ENCODE results near the gene ELOVL3. TPM values are rescaled to one million over a fixed set of nuclear protein-coding genes. Genes with fewer than 3 reads are reported as not detected.

Gene ELOVL3
- polyA plus RNA-seq, 1 donor (not counting 4 experiments of a cell fraction or from before 2014, with no cell fraction given), result 0.26 TPM

DNA sequence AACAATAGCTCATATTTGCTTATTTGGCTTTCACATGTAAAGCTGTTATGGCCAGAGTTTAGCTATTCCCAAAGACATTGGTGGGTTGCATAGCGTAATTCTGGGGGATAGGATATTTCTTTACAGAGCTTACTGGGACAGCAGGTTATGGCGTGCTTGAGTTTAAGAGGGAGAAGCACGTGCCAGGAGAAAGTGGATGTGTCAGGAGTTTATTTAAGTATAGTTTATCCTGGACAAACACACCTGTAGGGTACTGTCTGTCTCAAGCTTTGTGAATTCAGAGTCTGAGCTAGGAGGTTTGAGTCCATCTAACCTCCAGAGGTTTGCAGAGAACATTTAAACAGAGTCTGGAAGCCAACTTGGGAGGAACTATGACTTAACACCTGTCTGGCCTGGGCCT lies 40.6 kb downstream of the ELOVL3 start:
- H3K9me1 ChIP-seq (ENCODE audit: control insufficient read depth, extremely low read depth, insufficient read depth, low read length), result no peaks in the 10 kb centered on the region
- peaks cover 7% of the 10 kb centered on the region for H4K20me1 ChIP-seq (ENCODE audit: control insufficient read depth, extremely low read depth, insufficient read depth, low read length)
- TF ChIP-seq, protein P1, sequence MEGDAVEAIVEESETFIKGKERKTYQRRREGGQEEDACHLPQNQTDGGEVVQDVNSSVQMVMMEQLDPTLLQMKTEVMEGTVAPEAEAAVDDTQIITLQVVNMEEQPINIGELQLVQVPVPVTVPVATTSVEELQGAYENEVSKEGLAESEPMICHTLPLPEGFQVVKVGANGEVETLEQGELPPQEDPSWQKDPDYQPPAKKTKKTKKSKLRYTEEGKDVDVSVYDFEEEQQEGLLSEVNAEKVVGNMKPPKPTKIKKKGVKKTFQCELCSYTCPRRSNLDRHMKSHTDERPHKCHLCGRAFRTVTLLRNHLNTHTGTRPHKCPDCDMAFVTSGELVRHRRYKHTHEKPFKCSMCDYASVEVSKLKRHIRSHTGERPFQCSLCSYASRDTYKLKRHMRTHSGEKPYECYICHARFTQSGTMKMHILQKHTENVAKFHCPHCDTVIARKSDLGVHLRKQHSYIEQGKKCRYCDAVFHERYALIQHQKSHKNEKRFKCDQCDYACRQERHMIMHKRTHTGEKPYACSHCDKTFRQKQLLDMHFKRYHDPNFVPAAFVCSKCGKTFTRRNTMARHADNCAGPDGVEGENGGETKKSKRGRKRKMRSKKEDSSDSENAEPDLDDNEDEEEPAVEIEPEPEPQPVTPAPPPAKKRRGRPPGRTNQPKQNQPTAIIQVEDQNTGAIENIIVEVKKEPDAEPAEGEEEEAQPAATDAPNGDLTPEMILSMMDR (optimal IDR thresholded peaks at IDR 0.05 in 1 of 3, IDR thresholded peaks at IDR 0.05 in 1 of 3, conservative IDR thresholded peaks at IDR 0.05 in 1 of 3; ENCODE audit: extremely low read depth in 1 of 3, insufficient read depth in 2 of 3, low read length in 3 of 3), result no peak
- no peak for TF ChIP-seq EZH2 (IDR thresholded peaks at IDR 0.05; ENCODE audit: low read length)
- no peak for FAIRE-seq
- peaks cover 1 to 8% of the 10 kb centered on the region in 2 experiments for H3K36me3 ChIP-seq (ENCODE audit: control insufficient read depth in 2 of 2, extremely low read depth in 1 of 2, insufficient read depth in 2 of 2, low read length in 2 of 2)
- H3K9ac ChIP-seq (ENCODE audit: control insufficient read depth, extremely low read depth, insufficient read depth, low read length), result no peak overlapping the region
- H3K9me3 ChIP-seq (ENCODE audit: control insufficient read depth, low read depth, low read length), result no peaks in the 10 kb centered on the region
- H3K79me2 ChIP-seq (ENCODE audit: control insufficient read depth, insufficient read depth, low read length), result peaks cover 63% of the 10 kb centered on the region
- H3K4me2 ChIP-seq (ENCODE audit: control insufficient read depth, extremely low read depth, insufficient read depth, low read depth, low read length), result no peak overlapping the region
- no peaks in the 10 kb centered on the region for H3K27me3 ChIP-seq (ENCODE audit: control insufficient read depth, extremely low read depth, insufficient read depth, low read length)
- H3K4me1 ChIP-seq (ENCODE audit: control insufficient read depth, extremely low read depth, insufficient read depth, low read length), result no peaks in the 10 kb centered on the region
- no peak overlapping the region for H2AFZ ChIP-seq (ENCODE audit: control insufficient read depth, low read length)
- no peak overlapping the region for H3K4me3 ChIP-seq (ENCODE audit: control insufficient read depth in 2 of 3, extremely low read depth in 1 of 3, insufficient read depth in 2 of 3, low read depth in 1 of 3, low read length in 3 of 3)
- DNase-seq (ENCODE audit: low read depth, low spot score), result no peak
- no peak overlapping the region for H3K27ac ChIP-seq (ENCODE audit: control insufficient read depth, insufficient read depth, low read length)
- dilution Hi-C loops (cut with MboI; ENCODE audit: extremely low pct_ligation_motif_present, low sequenced_read_pairs), result no loop called here

DNA sequence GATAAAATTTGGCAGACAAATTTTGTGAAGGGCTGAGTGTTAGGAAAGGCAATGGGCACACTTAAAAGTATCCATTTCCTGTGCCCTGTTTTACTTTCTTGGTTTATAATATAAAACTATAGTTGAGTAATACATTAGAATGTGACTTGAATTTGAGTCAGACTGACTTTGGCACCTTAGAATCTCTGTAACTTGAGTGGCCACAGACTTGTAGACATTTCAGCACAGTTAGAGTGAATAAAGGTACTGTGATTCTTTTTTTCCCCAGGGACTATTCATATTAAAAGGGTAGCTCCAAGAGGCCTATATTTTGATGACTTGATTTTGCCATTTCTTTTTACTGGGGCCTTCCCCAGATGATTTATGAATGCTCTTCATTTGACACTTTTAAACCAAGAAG lies 41.6 kb downstream of the ELOVL3 start:
- no peak overlapping the region for H3K4me3 ChIP-seq (ENCODE audit: control insufficient read depth in 2 of 3, extremely low read depth in 1 of 3, insufficient read depth in 2 of 3, low read depth in 1 of 3, low read length in 3 of 3)
- no peak overlapping the region for H2AFZ ChIP-seq (ENCODE audit: control insufficient read depth, low read length)
- DNase-seq (ENCODE audit: low read depth, low spot score), result no peak
- no peaks in the 10 kb centered on the region for H3K27me3 ChIP-seq (ENCODE audit: control insufficient read depth, extremely low read depth, insufficient read depth, low read length)
- TF ChIP-seq, protein P1 (optimal IDR thresholded peaks at IDR 0.05 in 1 of 3, IDR thresholded peaks at IDR 0.05 in 1 of 3, conservative IDR thresholded peaks at IDR 0.05 in 1 of 3; ENCODE audit: extremely low read depth in 1 of 3, insufficient read depth in 2 of 3, low read length in 3 of 3), result no peak
- no peak for TF ChIP-seq EZH2 (IDR thresholded peaks at IDR 0.05; ENCODE audit: low read length)
- no peaks in the 10 kb centered on the region for H3K4me1 ChIP-seq (ENCODE audit: control insufficient read depth, extremely low read depth, insufficient read depth, low read length)
- H3K9me1 ChIP-seq (ENCODE audit: control insufficient read depth, extremely low read depth, insufficient read depth, low read length), result no peaks in the 10 kb centered on the region
- dilution Hi-C loops (cut with MboI; ENCODE audit: extremely low pct_ligation_motif_present, low sequenced_read_pairs), result no loop called here
- H3K36me3 ChIP-seq (ENCODE audit: control insufficient read depth in 2 of 2, extremely low read depth in 1 of 2, insufficient read depth in 2 of 2, low read length in 2 of 2), result peaks cover under 1 to 8% of the 10 kb centered on the region in 2 experiments
- H3K9me3 ChIP-seq (ENCODE audit: control insufficient read depth, low read depth, low read length), result no peaks in the 10 kb centered on the region
- FAIRE-seq, result no peak
- H3K27ac ChIP-seq (ENCODE audit: control insufficient read depth, insufficient read depth, low read length), result no peak overlapping the region
- H3K9ac ChIP-seq (ENCODE audit: control insufficient read depth, extremely low read depth, insufficient read depth, low read length), result no peak overlapping the region
- peaks cover 7% of the 10 kb centered on the region for H4K20me1 ChIP-seq (ENCODE audit: control insufficient read depth, extremely low read depth, insufficient read depth, low read length)
- peaks cover 66% of the 10 kb centered on the region for H3K79me2 ChIP-seq (ENCODE audit: control insufficient read depth, insufficient read depth, low read length)
- H3K4me2 ChIP-seq (ENCODE audit: control insufficient read depth, extremely low read depth, insufficient read depth, low read depth, low read length), result no peak overlapping the region

All from keratinocyte (primary cell).